ENCODE data around the gene PEMT. TPM values are rescaled to one million over a fixed set of nuclear protein-coding genes. Genes with fewer than 3 reads are reported as not detected.
"Not testable (repeated sequence)": the region's sequence is repeated elsewhere in the genome, so short reads cannot be mapped to it uniquely, and the experiment has no call there.

PEMT gene, protein sequence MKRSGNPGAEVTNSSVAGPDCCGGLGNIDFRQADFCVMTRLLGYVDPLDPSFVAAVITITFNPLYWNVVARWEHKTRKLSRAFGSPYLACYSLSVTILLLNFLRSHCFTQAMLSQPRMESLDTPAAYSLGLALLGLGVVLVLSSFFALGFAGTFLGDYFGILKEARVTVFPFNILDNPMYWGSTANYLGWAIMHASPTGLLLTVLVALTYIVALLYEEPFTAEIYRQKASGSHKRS
- total RNA-seq (36.8 TPM), polyA plus RNA-seq (ENCODE audit: insufficient read depth, low read depth, low replicate concordance) (52.1 TPM)
- long read RNA-seq, donor 1, transcript PEMT-213 (2 exons, 383 nt): minor isoform, 7 of 17 reads
- long read RNA-seq, donor 1, transcript PEMT-201 (7 exons, 1,013 nt): major isoform, 10 of 17 reads
- long read RNA-seq, donor 1, partial matches to known transcripts: 0 of 17 reads
- long read RNA-seq, donor 1, other reads (novel, unspliced or antisense): 0 of 17 reads
- long read RNA-seq, donor 2, transcript PEMT-201 (7 exons, 1,013 nt): major isoform, 19 of 27 reads
- long read RNA-seq, donor 2, partial matches to known transcripts: 7 of 27 reads
- long read RNA-seq, donor 2, other reads (novel, unspliced or antisense): 0 of 27 reads
- long read RNA-seq, donor 3, transcript PEMT-201 (7 exons, 1,013 nt): major isoform, 22 of 23 reads
- long read RNA-seq, donor 3, partial matches to known transcripts: 0 of 23 reads
- long read RNA-seq, donor 3, other reads (novel, unspliced or antisense): 0 of 23 reads
- long read RNA-seq, donor 4, transcript PEMT-201 (7 exons, 1,013 nt): major isoform, 15 of 16 reads
- long read RNA-seq, donor 4, partial matches to known transcripts: 0 of 16 reads
- long read RNA-seq, donor 4, other reads (novel, unspliced or antisense): 0 of 16 reads
- long read RNA-seq, donor 5, partial matches to known transcripts: 0 of 3 reads
- long read RNA-seq, donor 5, other reads (novel, unspliced or antisense): 0 of 3 reads
- long read RNA-seq, donor 6, transcript PEMT-213 (2 exons, 383 nt): minor isoform, 6 of 30 reads
- long read RNA-seq, donor 6, transcript PEMT-201 (7 exons, 1,013 nt): major isoform, 23 of 30 reads
- long read RNA-seq, donor 6, partial matches to known transcripts: 0 of 30 reads
- long read RNA-seq, donor 6, other reads (novel, unspliced or antisense): 0 of 30 reads
- long read RNA-seq, donor 7, transcript PEMT-201 (7 exons, 1,013 nt): major isoform, 23 of 30 reads
- long read RNA-seq, donor 7, partial matches to known transcripts: 1 of 30 reads
- long read RNA-seq, donor 7, other reads (novel, unspliced or antisense): 5 of 30 reads
- long read RNA-seq, donor 8, transcript PEMT-201 (7 exons, 1,013 nt): major isoform, 19 of 21 reads
- long read RNA-seq, donor 8, partial matches to known transcripts: 0 of 21 reads
- long read RNA-seq, donor 8, other reads (novel, unspliced or antisense): 0 of 21 reads
- long read RNA-seq, donor 9, transcript PEMT-201 (7 exons, 1,013 nt): major isoform, 8 of 9 reads
- long read RNA-seq, donor 9, partial matches to known transcripts: 0 of 9 reads
- long read RNA-seq, donor 9, other reads (novel, unspliced or antisense): 0 of 9 reads
- long read RNA-seq, donor 10, transcript PEMT-201 (7 exons, 1,013 nt): major isoform, 16 of 38 reads
- long read RNA-seq, donor 10, partial matches to known transcripts: 0 of 38 reads
- long read RNA-seq, donor 10, other reads (novel, unspliced or antisense): 20 of 38 reads

DNA sequence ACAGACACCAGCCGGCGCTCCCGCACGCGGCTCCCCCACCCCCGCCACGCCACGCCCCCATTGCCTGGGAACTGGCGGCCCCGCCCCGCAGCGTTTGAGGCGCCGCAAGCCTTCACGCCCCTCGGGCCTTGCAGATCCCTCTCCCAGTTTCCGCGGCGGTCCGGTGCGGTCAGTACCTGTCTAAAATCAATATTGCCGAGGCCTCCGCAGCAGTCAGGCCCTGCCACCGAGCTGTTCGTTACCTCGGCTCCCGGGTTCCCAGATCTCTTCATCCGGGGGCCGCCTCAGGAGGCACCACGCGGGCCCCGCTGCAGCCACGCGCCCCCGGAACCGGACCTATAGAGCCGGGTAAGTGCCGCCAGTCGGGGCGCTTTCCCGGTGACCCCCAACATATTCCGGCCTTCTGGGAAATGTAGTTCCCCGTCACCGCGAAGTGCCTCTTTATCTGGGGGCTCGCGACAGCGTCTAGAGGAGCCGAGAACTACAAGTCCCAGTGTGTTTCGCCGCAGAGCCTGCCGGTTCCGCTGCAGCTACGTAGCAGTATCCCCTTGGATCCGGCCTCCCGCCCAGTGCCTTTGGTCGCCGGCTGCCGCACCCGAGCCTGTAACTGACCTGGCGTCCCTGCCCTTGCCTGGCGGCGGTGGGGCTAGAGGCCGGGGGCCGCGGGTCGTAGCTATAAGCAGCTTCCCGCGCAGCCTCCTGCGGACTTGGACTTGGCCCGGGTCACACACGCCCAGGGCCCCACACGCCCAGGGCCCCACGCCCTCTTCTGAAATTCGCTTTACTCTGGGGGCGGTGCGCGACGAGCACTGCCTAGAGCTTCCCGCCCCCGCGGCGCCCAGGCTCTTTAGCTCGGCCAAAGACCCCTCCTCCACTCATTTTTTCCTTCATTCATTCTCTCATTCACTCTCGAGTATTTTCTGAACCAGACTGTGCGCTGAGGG lies at the start of gene PEMT:
PEMT (minus strand) TSS at position 354 of the 944 bp plus-strand sequence; CDS start at position 272, 82 bp downstream.
- Histone ChIP-seq H3K27ac (ENCODE audit: low read depth in 2 of 2, low read length in 2 of 2) (peak within 1 kb of the TSS; percentile 66 to 85), H3K27me3 (ENCODE audit: control insufficient read depth, insufficient read depth, low read length) (no peaks in the 10 kb centered on the region), H3K9ac (ENCODE audit: low read length in 3 of 3) (peak within 1 kb of the TSS; percentile 63 to 98 (median 83)), H3K36me3 (ENCODE audit: control insufficient read depth in 2 of 3, insufficient read depth in 3 of 3, low read length in 3 of 3) (no peaks in the 10 kb centered on the region), H3K9me3 (ENCODE audit: control insufficient read depth in 2 of 3, insufficient read depth in 1 of 3, low read length in 3 of 3) (no peaks in the 10 kb centered on the region), H3K4me1 (ENCODE audit: control insufficient read depth in 2 of 3, insufficient read depth in 2 of 3, low read depth in 1 of 3, low read length in 3 of 3) (peaks cover 0 to 28% (median 13%) of the 10 kb centered on the region in 3 donors), H3K4me3 (ENCODE audit: low read length in 3 of 3) (peak within 1 kb of the TSS; percentile 74 to 99 (median 84))
- FAIRE-seq: peak; percentile 21
- DNase-seq: peak; percentile 97 to 99 (median 99)
- TF ChIP-seq, protein P1, sequence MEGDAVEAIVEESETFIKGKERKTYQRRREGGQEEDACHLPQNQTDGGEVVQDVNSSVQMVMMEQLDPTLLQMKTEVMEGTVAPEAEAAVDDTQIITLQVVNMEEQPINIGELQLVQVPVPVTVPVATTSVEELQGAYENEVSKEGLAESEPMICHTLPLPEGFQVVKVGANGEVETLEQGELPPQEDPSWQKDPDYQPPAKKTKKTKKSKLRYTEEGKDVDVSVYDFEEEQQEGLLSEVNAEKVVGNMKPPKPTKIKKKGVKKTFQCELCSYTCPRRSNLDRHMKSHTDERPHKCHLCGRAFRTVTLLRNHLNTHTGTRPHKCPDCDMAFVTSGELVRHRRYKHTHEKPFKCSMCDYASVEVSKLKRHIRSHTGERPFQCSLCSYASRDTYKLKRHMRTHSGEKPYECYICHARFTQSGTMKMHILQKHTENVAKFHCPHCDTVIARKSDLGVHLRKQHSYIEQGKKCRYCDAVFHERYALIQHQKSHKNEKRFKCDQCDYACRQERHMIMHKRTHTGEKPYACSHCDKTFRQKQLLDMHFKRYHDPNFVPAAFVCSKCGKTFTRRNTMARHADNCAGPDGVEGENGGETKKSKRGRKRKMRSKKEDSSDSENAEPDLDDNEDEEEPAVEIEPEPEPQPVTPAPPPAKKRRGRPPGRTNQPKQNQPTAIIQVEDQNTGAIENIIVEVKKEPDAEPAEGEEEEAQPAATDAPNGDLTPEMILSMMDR (IDR thresholded peaks at IDR 0.05; ENCODE audit: borderline replicate concordance, extremely low read depth, insufficient read depth): no peak
- intact Hi-C loops (cut with DNase I): no loop called here

DNA sequence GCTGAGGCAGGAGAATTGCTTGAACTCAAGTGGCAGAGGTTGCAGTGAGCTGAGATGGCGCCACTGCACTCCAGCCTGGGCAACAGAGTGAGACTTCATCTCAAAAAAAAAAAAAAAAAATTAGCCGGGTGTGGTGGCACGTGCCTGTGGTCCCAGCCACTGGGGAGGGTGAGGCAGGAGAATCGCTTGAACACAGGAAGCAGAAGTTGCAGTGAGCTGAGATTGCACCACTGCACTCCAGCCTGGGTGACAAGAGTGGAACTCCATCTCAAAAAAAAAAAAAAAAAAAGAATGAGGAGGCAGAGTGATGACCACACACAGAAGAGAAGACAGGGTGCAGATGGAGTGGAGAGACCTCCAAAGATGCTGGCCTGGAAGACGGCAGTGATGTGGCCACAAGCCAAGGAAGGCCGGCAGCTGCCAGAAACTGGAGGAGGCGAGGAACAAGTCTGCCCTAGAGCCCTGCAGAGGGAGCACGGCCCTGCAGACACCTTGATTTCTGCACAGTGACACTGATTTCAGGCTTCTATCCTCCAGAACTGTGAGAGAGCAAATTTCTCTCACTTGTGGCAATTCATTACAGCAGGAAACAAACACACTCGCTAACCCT lies 48.3 kb upstream of the PEMT start:
- not testable (repeated sequence) for H3K36me3 ChIP-seq (ENCODE audit: control insufficient read depth in 2 of 3, insufficient read depth in 3 of 3, low read length in 3 of 3); H3K27ac ChIP-seq (ENCODE audit: low read depth in 2 of 2, low read length in 2 of 2); H3K9ac ChIP-seq (ENCODE audit: low read length in 3 of 3); H3K27me3 ChIP-seq (ENCODE audit: control insufficient read depth, insufficient read depth, low read length); FAIRE-seq; H3K9me3 ChIP-seq (ENCODE audit: control insufficient read depth in 2 of 3, insufficient read depth in 1 of 3, low read length in 3 of 3); H3K4me3 ChIP-seq (ENCODE audit: low read length in 3 of 3); H3K4me1 ChIP-seq (ENCODE audit: control insufficient read depth in 2 of 3, insufficient read depth in 2 of 3, low read depth in 1 of 3, low read length in 3 of 3)
- intact Hi-C loops (cut with DNase I): loop anchor here (5.0 kb wide), 1 partner anchor 287 kb away; no protein-coding TSS in a partner anchor
- peak in 1 of 5 donors; percentile 64 for DNase-seq

DNA sequence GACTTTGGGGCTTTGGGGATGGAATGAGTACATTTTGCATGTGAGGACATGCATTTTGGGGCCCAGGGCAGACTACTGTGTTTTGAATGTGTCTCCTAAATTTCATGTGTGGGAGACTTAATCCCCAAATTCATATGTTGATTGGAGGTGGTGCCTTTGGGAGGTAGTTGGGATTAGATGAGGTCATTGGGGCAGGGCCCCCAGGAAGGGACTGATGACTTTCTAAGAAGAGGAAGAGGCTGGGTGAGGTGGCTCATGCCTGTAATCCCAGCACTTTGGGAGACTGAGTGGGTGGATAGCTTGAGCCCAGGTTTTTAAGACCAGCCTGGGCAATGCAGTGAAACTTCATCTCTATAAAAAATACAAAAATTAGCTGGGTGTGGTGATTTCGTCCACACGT lies 47.0 kb upstream of the PEMT start:
- H3K27ac ChIP-seq (ENCODE audit: low read depth in 2 of 2, low read length in 2 of 2): no peak overlapping the region
- no peak overlapping the region for H3K9ac ChIP-seq (ENCODE audit: low read length in 3 of 3)
- FAIRE-seq (no peak), DNase-seq (peak in 1 of 5 donors; percentile 4)
- no peaks in the 10 kb centered on the region for H3K9me3 ChIP-seq (ENCODE audit: control insufficient read depth in 2 of 3, insufficient read depth in 1 of 3, low read length in 3 of 3)
- TF ChIP-seq, protein P1 (IDR thresholded peaks at IDR 0.05; ENCODE audit: borderline replicate concordance, extremely low read depth, insufficient read depth): no peak
- intact Hi-C loops (cut with DNase I): loop anchor here (5.0 kb wide), 1 partner anchor 286 kb away; no protein-coding TSS in a partner anchor
- H3K4me3 ChIP-seq (ENCODE audit: low read length in 3 of 3): no peak overlapping the region
- no peaks in the 10 kb centered on the region for H3K36me3 ChIP-seq (ENCODE audit: control insufficient read depth in 2 of 3, insufficient read depth in 3 of 3, low read length in 3 of 3)
- no peaks in the 10 kb centered on the region for H3K27me3 ChIP-seq (ENCODE audit: control insufficient read depth, insufficient read depth, low read length)
- no peaks in the 10 kb centered on the region for H3K4me1 ChIP-seq (ENCODE audit: control insufficient read depth in 2 of 3, insufficient read depth in 2 of 3, low read depth in 1 of 3, low read length in 3 of 3)

Measured in kidney (tissue), 22 donors.